Trophoblast cell (in vitro differentiated cells and primary cell): Measurements from ENCODE around the gene ANTXR1.
A peak's percentile ranks its signal among the peaks of the same experiment; 100 is the strongest.

Experiments
- DNase-seq, 2 donors: peaks; one replicate each; pipeline ENCODE4 v3.0.0-alpha.2; 2016
- H2AFZ ChIP-seq: 2 replicates; pipeline ENCODE4 v1.6.1; 2013; ENCODE audit warnings: low read length, moderate library complexity, mild to moderate bottlenecking; ENCODE audit not compliant: insufficient read depth, poor library complexity
- H2AK5ac ChIP-seq: 2 replicates; pipeline ENCODE4 v1.6.1; 2013; ENCODE audit warnings: mild to moderate bottlenecking, low read length
- H2BK120ac ChIP-seq: 2 replicates; pipeline ENCODE4 v1.6.1; 2013; ENCODE audit warnings: low read length, mild to moderate bottlenecking, moderate library complexity; ENCODE audit not compliant: insufficient read depth, poor library complexity
- H2BK12ac ChIP-seq: 2 replicates; pipeline ENCODE4 v1.6.1; 2013; ENCODE audit warnings: mild to moderate bottlenecking, low read length, moderate library complexity
- H2BK5ac ChIP-seq: 2 replicates; pipeline ENCODE4 v1.6.1; 2013; ENCODE audit warnings: low read length, low read depth, moderate library complexity, mild to moderate bottlenecking; ENCODE audit not compliant: poor library complexity
- H3K14ac ChIP-seq: 2 replicates; pipeline ENCODE4 v1.6.1; 2013; ENCODE audit warnings: mild to moderate bottlenecking, low read length
- H3K18ac ChIP-seq: 2 replicates; pipeline ENCODE4 v1.6.1; 2013; ENCODE audit warnings: mild to moderate bottlenecking, low read length
- H3K23ac ChIP-seq: 2 replicates; pipeline ENCODE4 v1.6.1; 2013; ENCODE audit warnings: low read length
- H3K27ac ChIP-seq: 2 replicates; pipeline ENCODE4 v1.5.1; 2013; ENCODE audit warnings: low read depth, mild to moderate bottlenecking, inconsistent platforms, low read length, moderate library complexity
- H3K27me3 ChIP-seq: 2 replicates; pipeline ENCODE4 v1.6.1; 2013; ENCODE audit warnings: inconsistent platforms, mild to moderate bottlenecking, low read length, moderate library complexity; ENCODE audit not compliant: insufficient read depth
- H3K36me3 ChIP-seq, 2 experiments: 1 replicate in 1 of 2; 2 replicates in 1 of 2; pipeline ENCODE4 v1.6.1; 2013; ENCODE audit warnings: low read length in 2 of 2, mild to moderate bottlenecking in 2 of 2, moderate library complexity in 1 of 2; ENCODE audit not compliant: insufficient read depth in 2 of 2, control insufficient read depth in 1 of 2
- H3K4ac ChIP-seq: 2 replicates; pipeline ENCODE4 v1.6.1; 2013; ENCODE audit warnings: low read depth, mild to moderate bottlenecking, low read length, moderate library complexity
- H3K4me1 ChIP-seq, 2 experiments: 1 replicate in 1 of 2; 2 replicates in 1 of 2; pipeline ENCODE4 v1.6.1; 2013; ENCODE audit warnings: low read length in 2 of 2, mild to moderate bottlenecking in 2 of 2, moderate library complexity in 1 of 2; ENCODE audit not compliant: insufficient read depth in 2 of 2, control insufficient read depth in 1 of 2
- H3K4me2 ChIP-seq: 2 replicates; pipeline ENCODE4 v1.6.1; 2013; ENCODE audit warnings: inconsistent platforms, mild to moderate bottlenecking, low read length, moderate library complexity
- H3K4me3 ChIP-seq: 2 replicates; pipeline ENCODE4 v1.5.1; 2013; ENCODE audit warnings: mild to moderate bottlenecking, low read depth, low read length, inconsistent platforms
- H3K79me1 ChIP-seq: one replicate; pipeline ENCODE4 v1.6.1; 2013; ENCODE audit warnings: low read length
- H3K79me2 ChIP-seq: 2 replicates; pipeline ENCODE4 v1.6.1; 2013; ENCODE audit warnings: low read length, mild to moderate bottlenecking; ENCODE audit not compliant: control insufficient read depth, insufficient read depth, poor library complexity
- H3K9ac ChIP-seq: 2 replicates; pipeline ENCODE4 v1.6.1; 2013; ENCODE audit warnings: mild to moderate bottlenecking, low read length
- H3K9me3 ChIP-seq: 2 replicates; pipeline ENCODE4 v1.6.1; 2013; ENCODE audit warnings: low read depth, mild to moderate bottlenecking, control low read depth, inconsistent platforms, low read length; ENCODE audit not compliant: insufficient read depth
- H4K12ac ChIP-seq: 2 replicates; pipeline ENCODE4 v1.6.1; 2013; ENCODE audit warnings: low read depth, mild to moderate bottlenecking, low read length, moderate library complexity
- H4K8ac ChIP-seq: 2 replicates; pipeline ENCODE4 v1.6.1; 2013; ENCODE audit warnings: low read depth, mild to moderate bottlenecking, low read length, moderate library complexity
- H4K91ac ChIP-seq: one replicate; pipeline ENCODE4 v1.6.1; 2013; ENCODE audit warnings: low read depth, mild to moderate bottlenecking, low read length, moderate library complexity
- WGBS: extraction: QIAGEN DNeasy Blood & Tissue Kit; methylation state at CpG from one replicate; pipeline ENCODE4 v1.1.7; 2013; ENCODE audit warnings: missing lambda C conversion rate; ENCODE audit not compliant: insufficient read length, insufficient coverage; ENCODE audit errors: extremely low coverage; 5-methylcytosine and 5-hydroxymethylcytosine counted together

The ANTXR1 gene

GRCh38 chr2:69021727-69022126 lies 8.7 kb downstream of the ANTXR1 start:
- H3K23ac ChIP-seq = no peak overlapping the region
- H3K79me1 ChIP-seq = no peaks in the 10 kb centered on the region
- H3K9ac ChIP-seq = no peak overlapping the region
- H3K9me3 ChIP-seq = no peaks in the 10 kb centered on the region
- no peak overlapping the region for H2AK5ac ChIP-seq
- no peak overlapping the region for H3K4me3 ChIP-seq
- H3K27me3 ChIP-seq = no peaks in the 10 kb centered on the region
- H2BK5ac ChIP-seq = no peak overlapping the region
- H2BK120ac ChIP-seq = no peak overlapping the region
- H3K14ac ChIP-seq = no peak overlapping the region
- no peak overlapping the region for H3K27ac ChIP-seq
- no peak overlapping the region for H3K4me2 ChIP-seq
- peaks cover 0 to 2% of the 10 kb centered on the region in 2 experiments for H3K4me1 ChIP-seq
- H2BK12ac ChIP-seq = no peak overlapping the region
- H3K79me2 ChIP-seq = no peaks in the 10 kb centered on the region
- H4K91ac ChIP-seq = no peak overlapping the region
- no peak overlapping the region for H3K18ac ChIP-seq
- H2AFZ ChIP-seq = no peak overlapping the region
- H4K12ac ChIP-seq = no peak overlapping the region
- H3K4ac ChIP-seq = no peak overlapping the region
- no CpG with 5 or more reads among the region's 4 CpGs for WGBS
- no peaks in the 10 kb centered on the region for H3K36me3 ChIP-seq
- DNase-seq = no peak
- no peak overlapping the region for H4K8ac ChIP-seq

GRCh38 chr2:69022548-69022947 lies 9.6 kb downstream of the ANTXR1 start:
- WGBS = no CpG with 5 or more reads among the region's 1 CpG
- H2BK12ac ChIP-seq = no peak overlapping the region
- H3K4me2 ChIP-seq = no peak overlapping the region
- H3K79me1 ChIP-seq = no peaks in the 10 kb centered on the region
- no peak overlapping the region for H2AFZ ChIP-seq
- H2BK120ac ChIP-seq = no peak overlapping the region
- H4K8ac ChIP-seq = no peak overlapping the region
- no peak overlapping the region for H3K23ac ChIP-seq
- H3K9ac ChIP-seq = no peak overlapping the region
- no peak overlapping the region for H3K4me3 ChIP-seq
- H3K27ac ChIP-seq = no peak overlapping the region
- H4K12ac ChIP-seq = no peak overlapping the region
- no peaks in the 10 kb centered on the region for H3K9me3 ChIP-seq
- no peaks in the 10 kb centered on the region for H3K27me3 ChIP-seq
- no peaks in the 10 kb centered on the region for H3K79me2 ChIP-seq
- H3K4ac ChIP-seq = no peak overlapping the region
- H4K91ac ChIP-seq = no peak overlapping the region
- no peak for DNase-seq
- peaks cover 0 to 3% of the 10 kb centered on the region in 2 experiments for H3K4me1 ChIP-seq
- no peaks in the 10 kb centered on the region for H3K36me3 ChIP-seq
- no peak overlapping the region for H2AK5ac ChIP-seq
- H3K18ac ChIP-seq = no peak overlapping the region
- H3K14ac ChIP-seq = no peak overlapping the region
- H2BK5ac ChIP-seq = no peak overlapping the region

- no peak overlapping the region for H2AK5ac ChIP-seq
- no peak overlapping the region for H2AFZ ChIP-seq
- H3K36me3 ChIP-seq = no peaks in the 10 kb centered on the region
- no peaks in the 10 kb centered on the region for H3K79me1 ChIP-seq
- no peak overlapping the region for H2BK5ac ChIP-seq
- DNase-seq = no peak
- H3K27ac ChIP-seq = no peak overlapping the region
- H3K18ac ChIP-seq = no peak overlapping the region
- no peak overlapping the region for H2BK120ac ChIP-seq
- no peak overlapping the region for H4K8ac ChIP-seq
- no peak overlapping the region for H4K12ac ChIP-seq
- H3K9me3 ChIP-seq = no peaks in the 10 kb centered on the region
- H2BK12ac ChIP-seq = no peak overlapping the region
- H3K4me2 ChIP-seq = no peak overlapping the region
- H3K9ac ChIP-seq = no peak overlapping the region
- no CpG with 5 or more reads among the region's 2 CpGs for WGBS
- H3K23ac ChIP-seq = no peak overlapping the region
- H3K14ac ChIP-seq = no peak overlapping the region
- no peaks in the 10 kb centered on the region for H3K79me2 ChIP-seq
- no peak overlapping the region for H3K4me3 ChIP-seq
- H3K4me1 ChIP-seq = peaks cover 0 to 3% of the 10 kb centered on the region in 2 experiments
- H3K27me3 ChIP-seq = no peaks in the 10 kb centered on the region
- H3K4ac ChIP-seq = no peak overlapping the region
- no peak overlapping the region for H4K91ac ChIP-seq
These were observed 10.3 kb downstream of the ANTXR1 start for GRCh38 chr2:69023236-69023635.

- Histone ChIP-seq H4K91ac (no peak overlapping the region), H3K9me3 (no peaks in the 10 kb centered on the region), H3K4me1 (peaks cover 0 to 3% of the 10 kb centered on the region in 2 experiments), H3K18ac (no peak overlapping the region), H3K23ac (no peak overlapping the region), H3K4me2 (no peak overlapping the region), H3K27me3 (no peaks in the 10 kb centered on the region), H3K27ac (no peak overlapping the region), H3K4ac (no peak overlapping the region), H4K8ac (no peak overlapping the region), H3K9ac (no peak overlapping the region), H3K14ac (no peak overlapping the region), H2BK12ac (no peak overlapping the region), H2AFZ (no peak overlapping the region), H2BK5ac (no peak overlapping the region), H3K79me2 (no peaks in the 10 kb centered on the region), H3K4me3 (no peak overlapping the region), H2BK120ac (no peak overlapping the region), H3K79me1 (no peaks in the 10 kb centered on the region), H3K36me3 (no peaks in the 10 kb centered on the region), H4K12ac (no peak overlapping the region), H2AK5ac (no peak overlapping the region)
- peak; percentile 58 to 83 for DNase-seq
- no CpG with 5 or more reads among the region's 4 CpGs for WGBS
These were observed 13.0 kb downstream of the ANTXR1 start for GRCh38 chr2:69026026-69026425.
